NCI-H2081 (cell line): Measurements from ENCODE around the gene PRKCG.

ENCODE experiments used
- DNase-seq, 2 experiments: peaks; one replicate each; lab custom pipeline; 2025; lab: John Stamatoyannopoulos, UW

Gene PRKCG

GRCh38 chr19:53872762-53873161 lies 9.2 kb upstream of the PRKCG start:
- DNase-seq: no peak

- no peak for DNase-seq
Measured at GRCh38 chr19:53873773-53874605, 8.0 kb upstream of the PRKCG start.

GRCh38 chr19:53874606-53874990 lies 7.4 kb upstream of the PRKCG start:
- no peak for DNase-seq

GRCh38 chr19:53875602-53876325 lies 6.2 kb upstream of the PRKCG start:
- DNase-seq: no peak

- no peak for DNase-seq
Measured at GRCh38 chr19:53876651-53877224, 5.3 kb upstream of the PRKCG start.

GRCh38 chr19:53877361-53877766 lies 4.6 kb upstream of the PRKCG start:
- no peak for DNase-seq

- no peak for DNase-seq
Measured at GRCh38 chr19:53878776-53879139, 3.2 kb upstream of the PRKCG start.

GRCh38 chr19:53879140-53880081 lies 2.6 kb upstream of the PRKCG start:
- DNase-seq: no peak

GRCh38 chr19:53880711-53881481 lies 1.1 kb upstream of the PRKCG start:
- DNase-seq: no peak

GRCh38 chr19:53882391-53883050 lies 524 bp downstream of the PRKCG start:
- DNase-seq: no peak

GRCh38 chr19:53883231-53883661 lies 1.2 kb downstream of the PRKCG start:
- DNase-seq: no peak

- DNase-seq: no peak
Measured at GRCh38 chr19:53883741-53884140, 1.7 kb downstream of the PRKCG start.

- no peak for DNase-seq
Measured at GRCh38 chr19:53884256-53884655, 2.3 kb downstream of the PRKCG start.

- no peak for DNase-seq
Measured at GRCh38 chr19:53885036-53885435, 3.0 kb downstream of the PRKCG start.

- DNase-seq: no peak
Measured at GRCh38 chr19:53892301-53892980, 10.4 kb downstream of the PRKCG start.

GRCh38 chr19:53892981-53893325 lies 11.0 kb downstream of the PRKCG start:
- no peak for DNase-seq

GRCh38 chr19:53894707-53895106 lies 12.7 kb downstream of the PRKCG start:
- DNase-seq: no peak

GRCh38 chr19:53896682-53897081 lies 14.7 kb downstream of the PRKCG start:
- DNase-seq: no peak

GRCh38 chr19:53897459-53897858 lies 15.5 kb downstream of the PRKCG start:
- DNase-seq: no peak

GRCh38 chr19:53898166-53898565 lies 16.2 kb downstream of the PRKCG start:
- no peak for DNase-seq
